Smooth muscle cell (in vitro differentiated cells): ENCODE data around the gene AMN1. TPM values are rescaled to one million over a fixed set of nuclear protein-coding genes. Genes with fewer than 3 reads are reported as not detected.
A peak's percentile ranks its signal among the peaks of the same experiment; 100 is the strongest.

Source experiments
- DNase-seq: peaks from one replicate; lab custom pipeline; 2025; ENCODE audit not compliant: unreplicated experiment; lab: John Stamatoyannopoulos, UW
- H2AFZ ChIP-seq: fragments of 200-600 bp; sonication (generic); 2 replicates; pipeline ENCODE4 v1.6.0; 2016; ENCODE audit warnings: antibody characterized with exemption, low read depth, mild to moderate bottlenecking
- H3F3A ChIP-seq: fragments of 200-600 bp; sonication (generic); 2 replicates; pipeline ENCODE4 v1.6.0; 2017; ENCODE audit warnings: antibody characterized with exemption, low read depth
- H3K27ac ChIP-seq: fragments of 200-600 bp; sonication (generic); 2 replicates; pipeline ENCODE4 v1.5.1; 2016; ENCODE audit warnings: low read depth, mild to moderate bottlenecking
- H3K27me3 ChIP-seq: fragments of 200-600 bp; sonication (generic); 2 replicates; pipeline ENCODE4 v1.6.1; 2016; ENCODE audit warnings: low read depth, mild to moderate bottlenecking
- H3K36me3 ChIP-seq: fragments of 200-600 bp; sonication (generic); 2 replicates; pipeline ENCODE4 v1.5.1; 2016; ENCODE audit warnings: low read depth
- H3K4me1 ChIP-seq: fragments of 200-600 bp; sonication (generic); 2 replicates; pipeline ENCODE4 v1.5.1; 2016; ENCODE audit warnings: low read depth
- H3K4me2 ChIP-seq: fragments of 200-600 bp; sonication (generic); 2 replicates; pipeline ENCODE4 v1.6.0; 2016; ENCODE audit warnings: mild to moderate bottlenecking
- H3K4me3 ChIP-seq: fragments of 200-600 bp; sonication (generic); 2 replicates; pipeline ENCODE4 v1.5.1; 2016; ENCODE audit warnings: mild to moderate bottlenecking
- H3K79me2 ChIP-seq: fragments of 200-600 bp; sonication (generic); 2 replicates; pipeline ENCODE4 v1.6.0; 2016; ENCODE audit warnings: low read depth, mild to moderate bottlenecking
- H3K9ac ChIP-seq: fragments of 200-600 bp; sonication (generic); 2 replicates; pipeline ENCODE4 v1.6.0; 2016; ENCODE audit warnings: low read depth
- H3K9me3 ChIP-seq: fragments of 200-600 bp; sonication (generic); replicated peaks from 2 replicates; pipeline ENCODE4 v1.5.1; 2016; ENCODE audit warnings: low read depth
- H4K20me1 ChIP-seq: fragments of 200-600 bp; sonication (generic); 2 replicates; pipeline ENCODE4 v1.6.0; 2016; ENCODE audit warnings: low read depth
- CTCF ChIP-seq: fragments of 200-600 bp; sonication (generic); IDR thresholded peaks from 2 replicates; pipeline ENCODE4 v1.5.1; 2017; ENCODE audit warnings: borderline replicate concordance, mild to moderate bottlenecking, antibody characterized with exemption; ENCODE audit not compliant: insufficient read depth, poor library complexity, severe bottlenecking
- WGBS: methylation state at CpG from one replicate; pipeline ENCODE4 v1.1.7; 2016; ENCODE audit warnings: low lambda C conversion rate; 5-methylcytosine and 5-hydroxymethylcytosine counted together
- polyA plus RNA-seq: library from polyadenylated mRNA; unstranded; fragments of >200 nt; fragmentation: Nextera tagmentation; extraction: Ambion mirVana; gene quantifications from 2 replicates; pipeline ENCODE4 v1.2.1, GENCODE V29; 2016
- total RNA-seq: library from RNA; depleted of rRNA; stranded (reverse); fragments of >200 nt; gene quantifications from 2 replicates; pipeline ENCODE4 v1.2.3, GENCODE V29; 2014

The AMN1 gene
- total and polyA plus RNA-seq, 2 experiments from 2014 or later: 7.3 to 12.0 TPM

GRCh38 chr12:31659087-31659942 lies 69.5 kb downstream of the AMN1 start, which contains the start of gene ETFBKMT:
Gene ETFBKMT (plus strand): TSS chr12:31659688. CDS start chr12:31661954, 2,266 bp downstream.
- peak within 1 kb of the TSS; percentile 100 for H2AFZ ChIP-seq
- H3K79me2 ChIP-seq: no peaks in the 10 kb centered on the region
- H3K9me3 ChIP-seq: no peaks in the 10 kb centered on the region
- no peaks in the 10 kb centered on the region for H3K27me3 ChIP-seq
- no peaks in the 10 kb centered on the region for H3K36me3 ChIP-seq
- peak within 1 kb of the TSS; percentile 97 for H3K4me2 ChIP-seq
- peak within 1 kb of the TSS; percentile 75 for H3K4me3 ChIP-seq
- peak; percentile 22 for TF ChIP-seq CTCF
- H4K20me1 ChIP-seq: no peaks in the 10 kb centered on the region
- 9% methylated on average over 47 of the region's 47 CpGs for WGBS
- H3K4me1 ChIP-seq: peaks cover 6% of the 10 kb centered on the region
- H3K9ac ChIP-seq: peak within 1 kb of the TSS; percentile 90
- DNase-seq: peak; percentile 80
- H3K27ac ChIP-seq: peak within 1 kb of the TSS; percentile 92
- H3F3A ChIP-seq: no peaks in the 10 kb centered on the region

GRCh38 chr12:31658471-31659086 lies 70.2 kb downstream of the AMN1 start:
- H3K9me3 ChIP-seq: no peaks in the 10 kb centered on the region
- peak overlapping the region; percentile 97 for H3K4me2 ChIP-seq
- H3K27ac ChIP-seq: peak overlapping the region; percentile 92
- no peaks in the 10 kb centered on the region for H4K20me1 ChIP-seq
- 25% methylated on average over 11 of the region's 11 CpGs for WGBS
- H3F3A ChIP-seq: no peaks in the 10 kb centered on the region
- no peaks in the 10 kb centered on the region for H3K27me3 ChIP-seq
- no peaks in the 10 kb centered on the region for H3K79me2 ChIP-seq
- H3K4me3 ChIP-seq: peak overlapping the region; percentile 75
- H3K36me3 ChIP-seq: no peaks in the 10 kb centered on the region
- H3K4me1 ChIP-seq: peaks cover 6% of the 10 kb centered on the region
- peak overlapping the region; percentile 100 for H2AFZ ChIP-seq
- TF ChIP-seq CTCF: no peak
- peak overlapping the region; percentile 90 for H3K9ac ChIP-seq
- DNase-seq: no peak

- Histone ChIP-seq H3K36me3 (no peaks in the 10 kb centered on the region), H2AFZ (no peak overlapping the region), H3K27me3 (no peaks in the 10 kb centered on the region), H3K9me3 (no peaks in the 10 kb centered on the region), H3K4me1 (peaks cover 6% of the 10 kb centered on the region), H3K27ac (no peak overlapping the region), H3K4me2 (no peak overlapping the region), H3K79me2 (no peaks in the 10 kb centered on the region), H4K20me1 (no peaks in the 10 kb centered on the region), H3K4me3 (no peak overlapping the region), H3F3A (peaks cover 5% of the 10 kb centered on the region), H3K9ac (no peak overlapping the region)
- no peak for TF ChIP-seq CTCF
- 50% methylated on average over 1 of the region's 1 CpG for WGBS
- DNase-seq: no peak
These were observed 73.0 kb downstream of the AMN1 start for GRCh38 chr12:31655792-31656191.
